DMS153 treated with DMSO at 0.1 percent for 48 hours (cell line): ENCODE data around the gene DMGDH.

Experiments
- DNase-seq: peaks from one replicate; lab custom pipeline; 2025; ENCODE audit not compliant: unreplicated experiment; lab: John Stamatoyannopoulos, UW

Gene DMGDH

GRCh38 chr5:79070350-79070667 is 835 bp upstream of the DMGDH start:
- DNase-seq, result no peak

GRCh38 chr5:79062436-79062835 is 7.0 kb downstream of the DMGDH start:
- DNase-seq, result no peak

DNA sequence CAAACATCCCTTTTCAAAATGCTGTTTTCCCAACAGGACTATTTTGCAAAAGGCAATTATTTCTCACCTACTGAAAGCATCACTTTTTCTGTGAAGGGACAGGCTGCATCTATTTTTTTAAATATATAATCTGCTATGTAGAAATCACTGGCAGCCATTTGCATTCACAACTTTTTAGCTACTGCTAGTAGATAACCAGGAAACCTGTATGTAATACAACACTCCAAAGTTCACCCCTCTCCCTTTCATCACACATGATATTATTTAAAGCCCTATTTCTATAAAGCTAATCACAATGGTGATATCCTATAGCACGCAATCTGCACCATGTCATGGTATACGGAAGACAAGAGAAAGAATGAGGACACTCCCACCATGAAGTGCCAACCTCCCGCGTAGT is 9.8 kb downstream of the DMGDH start:
- DNase-seq, result no peak

DNA sequence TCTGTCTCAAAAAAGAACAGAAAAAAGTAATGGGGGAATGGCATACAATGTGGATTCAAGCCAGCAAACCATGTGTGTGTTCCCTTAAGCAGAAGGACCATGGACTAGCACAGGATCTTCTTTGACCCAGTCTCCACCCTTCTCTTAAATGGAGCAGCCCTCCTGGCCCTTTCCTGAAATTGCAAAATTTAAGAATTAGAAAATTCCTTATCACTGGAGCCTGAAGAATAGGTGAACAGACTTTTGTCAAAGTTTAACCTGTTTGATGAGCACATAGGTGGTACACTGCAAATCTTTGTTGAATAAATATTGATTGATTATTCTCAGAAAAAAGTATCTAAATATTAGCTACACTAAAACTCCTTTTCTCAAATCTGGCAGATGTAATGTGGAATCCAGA is 12.6 kb downstream of the DMGDH start:
- DNase-seq, result no peak

- DNase-seq, result no peak
These were observed 14.5 kb downstream of the DMGDH start for GRCh38 chr5:79055017-79055416.

DNA sequence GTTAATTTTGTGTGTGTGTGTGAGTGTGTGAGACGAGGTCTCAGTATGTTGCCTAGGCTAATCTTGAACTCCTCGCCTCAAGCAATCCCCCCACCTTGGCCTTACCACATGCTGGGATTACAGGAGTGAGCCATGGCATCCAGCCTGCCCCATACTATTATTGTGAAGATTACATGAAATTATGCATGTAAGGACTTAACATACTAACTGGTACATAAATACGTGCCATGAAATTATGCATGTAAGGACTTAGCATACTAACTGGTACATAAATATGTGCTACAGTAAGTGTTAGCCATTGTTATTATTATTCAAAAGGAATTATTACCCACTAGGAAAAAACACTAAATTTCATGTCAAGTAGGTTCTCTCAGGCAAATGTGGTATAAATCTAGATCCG is 16.2 kb downstream of the DMGDH start:
- no peak for DNase-seq

GRCh38 chr5:79050498-79050897 is 19.0 kb downstream of the DMGDH start:
- DNase-seq, result no peak

GRCh38 chr5:79048437-79048836 is 21.0 kb downstream of the DMGDH start:
- DNase-seq, result no peak

- DNase-seq, result no peak
These were observed 22.3 kb downstream of the DMGDH start for GRCh38 chr5:79047199-79047598.

DNA sequence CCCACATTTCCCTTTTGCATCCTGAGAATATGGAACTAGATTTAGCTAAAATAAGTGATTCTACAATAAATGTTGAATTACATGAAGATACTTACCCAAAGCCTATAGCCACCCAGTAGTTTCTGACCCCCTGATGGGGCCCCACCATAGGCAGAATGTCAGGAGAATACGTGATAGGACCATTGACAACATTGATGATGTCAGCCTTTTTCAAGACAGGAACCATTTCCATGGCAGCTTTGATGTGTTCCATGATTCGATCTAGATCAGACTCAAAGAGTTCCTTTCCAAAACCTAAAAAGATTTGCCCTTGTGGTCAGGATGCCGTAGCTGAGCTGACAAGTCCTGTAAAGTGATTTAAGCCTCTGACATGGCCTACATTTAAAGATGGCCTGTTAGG is 27.3 kb downstream of the DMGDH start:
- DNase-seq, result no peak

- DNase-seq, result no peak
These were observed 32.7 kb downstream of the DMGDH start for GRCh38 chr5:79036769-79037168.

DNA sequence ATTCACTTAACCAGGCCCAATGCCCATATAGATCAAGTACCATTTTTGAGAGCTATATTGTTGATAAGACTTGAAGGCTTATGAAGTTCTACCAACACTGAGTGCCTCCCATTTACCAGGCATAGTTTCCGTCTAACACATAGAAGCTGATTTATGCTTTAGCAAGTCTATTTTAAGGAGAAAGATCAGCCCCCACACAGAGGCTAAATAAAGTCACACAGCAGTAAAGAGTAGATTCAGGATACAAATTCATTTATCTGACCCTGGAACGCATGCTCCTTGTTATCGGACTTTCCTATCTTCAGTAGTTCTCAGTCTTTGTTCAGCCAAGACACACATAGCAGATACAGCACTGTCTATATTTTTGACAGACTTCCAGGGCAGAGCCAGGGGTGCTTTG is 34.2 kb downstream of the DMGDH start:
- DNase-seq, result no peak

DNA sequence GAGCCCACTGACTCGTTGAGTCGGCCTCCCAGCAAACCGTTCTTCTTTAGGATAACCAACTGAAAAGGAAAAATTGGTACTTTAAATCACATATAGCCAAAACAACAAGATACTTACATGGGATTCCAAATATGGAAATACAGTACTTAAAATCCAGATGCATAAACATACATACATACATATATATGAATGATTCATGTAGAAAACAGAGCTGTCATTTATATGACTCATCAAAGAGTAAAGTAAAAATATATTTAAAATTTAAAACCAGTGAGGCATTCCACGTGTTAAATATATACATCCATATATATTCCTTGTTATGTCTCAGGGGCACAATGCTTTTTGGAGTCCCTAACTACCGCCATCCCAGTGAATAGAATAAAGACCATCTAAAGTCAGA is 36.7 kb downstream of the DMGDH start:
- DNase-seq, result no peak

DNA sequence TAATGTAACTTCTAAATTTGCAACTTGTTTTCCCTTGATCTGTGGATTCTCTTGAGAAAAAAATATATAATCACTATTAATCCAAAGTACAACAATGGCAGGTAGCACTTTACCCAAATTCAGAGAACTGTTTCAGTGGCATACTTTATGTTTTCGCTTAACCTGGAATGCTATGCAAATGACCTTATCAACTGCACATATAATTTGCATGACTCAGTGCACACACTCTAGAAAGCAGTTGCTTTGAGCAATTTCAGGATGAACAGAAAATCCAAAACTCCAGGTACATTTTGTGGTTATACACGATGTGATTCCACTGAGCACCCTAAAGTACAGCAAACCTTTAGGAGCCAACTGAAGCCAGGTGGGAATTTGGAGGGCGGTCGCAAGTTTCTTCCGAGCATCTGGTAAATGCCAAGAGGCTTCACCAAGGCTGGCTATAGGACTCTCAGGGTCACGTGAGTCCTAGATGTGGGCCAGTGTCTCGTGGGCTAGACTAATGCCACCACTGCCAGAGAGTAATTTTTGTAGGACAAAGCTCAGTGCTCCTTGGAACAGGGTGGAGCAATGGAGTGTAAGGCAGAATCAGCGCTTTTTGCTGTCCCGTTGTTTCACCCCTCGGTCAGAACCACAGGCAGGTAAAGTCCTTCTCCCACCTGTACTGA is 37.3 kb downstream of the DMGDH start:
- no peak for DNase-seq

- DNase-seq, result no peak
These were observed 38.0 kb downstream of the DMGDH start for GRCh38 chr5:79031485-79031867.

GRCh38 chr5:79030663-79031484 is 38.6 kb downstream of the DMGDH start:
- no peak for DNase-seq

- peak; percentile 0 for DNase-seq
These were observed 44.4 kb downstream of the DMGDH start for GRCh38 chr5:79025054-79025472.

DNA sequence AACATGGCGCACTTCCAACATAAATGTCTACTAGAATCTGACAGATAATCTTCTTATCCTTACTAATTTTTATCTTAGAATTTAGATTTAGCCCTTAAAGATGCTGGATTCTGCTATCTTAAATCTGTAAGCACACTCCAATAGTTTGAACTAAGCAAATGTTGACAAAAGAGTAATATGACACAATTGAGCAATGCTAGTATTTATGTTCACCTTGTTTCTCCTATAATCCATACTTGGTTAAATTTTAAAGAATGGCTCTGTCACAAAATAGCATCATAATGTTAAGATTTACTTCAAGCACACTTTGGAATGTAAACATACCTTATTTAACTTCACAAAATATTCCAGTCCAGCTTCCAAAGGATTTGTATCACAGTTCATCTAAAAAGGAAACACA is 45.5 kb downstream of the DMGDH start:
- DNase-seq, result no peak

- DNase-seq, result no peak
These were observed 46.1 kb downstream of the DMGDH start for GRCh38 chr5:79023348-79023747.

GRCh38 chr5:79022771-79023170 is 46.7 kb downstream of the DMGDH start:
- no peak for DNase-seq

DNA sequence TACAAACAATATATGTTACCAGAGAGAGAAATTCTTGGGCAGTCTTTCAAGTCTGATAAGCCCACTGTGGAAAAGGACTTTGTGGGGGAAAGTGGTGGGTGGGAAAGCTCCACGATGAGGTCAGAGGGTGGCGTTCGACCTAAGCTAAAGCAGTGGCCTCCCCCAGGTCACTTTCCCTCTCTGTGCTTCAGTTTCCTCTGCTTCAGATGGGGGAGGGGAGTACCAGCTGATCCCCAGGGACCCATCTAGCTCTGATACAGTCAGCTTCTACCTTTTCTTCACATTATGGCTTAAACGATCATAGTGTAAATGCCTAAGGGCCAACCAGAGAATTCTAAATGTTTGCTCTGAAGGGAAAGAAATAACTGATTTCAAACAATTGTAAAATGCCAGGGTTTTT is 47.7 kb downstream of the DMGDH start:
- DNase-seq, result peak; percentile 1

DNA sequence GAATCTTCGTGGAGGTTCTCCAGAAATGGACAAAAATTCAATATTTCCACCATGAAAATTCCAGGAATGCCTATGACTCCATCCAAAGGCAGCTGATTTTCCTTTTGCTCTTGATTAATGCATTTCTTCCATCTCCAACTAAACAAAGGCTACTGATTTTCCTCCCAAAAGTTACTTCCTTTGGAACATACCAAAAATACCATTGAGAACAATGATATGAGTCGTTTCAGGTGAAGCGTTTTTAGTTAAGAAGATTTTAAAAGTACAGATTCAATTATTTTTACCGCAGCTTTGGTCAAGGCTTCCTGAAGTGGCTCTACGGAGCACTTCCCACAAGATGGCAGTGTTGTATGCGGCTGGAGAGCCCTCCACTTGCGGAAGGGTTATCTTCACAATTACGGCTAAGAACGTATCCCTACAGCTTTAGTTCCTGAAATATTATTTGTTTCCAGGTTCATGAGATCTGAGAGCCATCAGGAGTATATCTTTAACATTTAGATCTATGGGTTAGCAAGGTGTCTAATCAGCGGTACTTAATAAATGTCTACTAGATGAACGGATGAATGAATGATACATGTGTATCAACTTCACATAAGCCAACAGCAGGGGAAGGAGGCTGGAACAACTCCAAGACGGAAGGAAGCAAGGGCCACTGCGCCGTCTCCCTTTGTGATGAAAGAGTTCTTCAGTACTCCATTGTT is 48.5 kb downstream of the DMGDH start:
- peak; percentile 1 for DNase-seq
